WTC11 (cell line): ENCODE measurements around the gene ABCA5. TPM values are rescaled to one million over a fixed set of nuclear protein-coding genes. Genes with fewer than 3 reads are reported as not detected.
"Not testable (repeated sequence)": the region's sequence is repeated elsewhere in the genome, so short reads cannot be mapped to it uniquely, and the experiment has no call there.

Source experiments
- ATAC-seq: fragments of 200-7000 bp; cut with Tn5 transposase; 2 replicates; pipeline ENCODE4 v1.10.0; 2021; ENCODE audit warnings: mild to moderate bottlenecking, moderate library complexity
- CTCF ChIA-PET: fragments of 300-600 bp; sonication (Branson Sonifier 250); formaldehyde crosslinking; loops from one replicate; lab custom pipeline; 2021; ENCODE audit warnings: antibody characterized with exemption; lab: Charles Lee
- POLR2A ChIA-PET: fragments of 350-600 bp; sonication (Branson Sonifier 250); formaldehyde crosslinking; loops from one replicate; lab custom pipeline; 2021; ENCODE audit warnings: antibody characterized with exemption; lab: Charles Lee
- DNase-seq: peaks from one replicate; pipeline ENCODE4 v3.0.0; 2021; ENCODE audit warnings: low spot score
- H3K27ac Mint-ChIP-seq: 2 replicates; pipeline ENCODE4 v1.8.0; 2021; ENCODE audit warnings: mixed read lengths
- H3K27me3 Mint-ChIP-seq: 2 replicates; pipeline ENCODE4 v1.8.0; 2021; ENCODE audit warnings: low read depth, mild to moderate bottlenecking, moderate library complexity, mixed read lengths
- H3K36me3 Mint-ChIP-seq: 2 replicates; pipeline ENCODE4 v1.8.0; 2021; ENCODE audit warnings: mixed read lengths
- H3K4me1 Mint-ChIP-seq: 2 replicates; pipeline ENCODE4 v1.8.0; 2022; ENCODE audit warnings: mixed read lengths
- H3K4me3 Mint-ChIP-seq: 2 replicates; pipeline ENCODE4 v1.8.0; 2021; ENCODE audit warnings: mild to moderate bottlenecking, moderate library complexity, mixed read lengths
- H3K9me3 Mint-ChIP-seq: 2 replicates; pipeline ENCODE4 v1.8.0; 2021; ENCODE audit warnings: mixed read lengths
- FOXJ3 ChIP-seq: sonication (generic); formaldehyde crosslinking; IDR thresholded peaks from 2 replicates; pipeline ENCODE4 v1.9.0; 2021; ENCODE audit warnings: missing genetic modification reagents, mild to moderate bottlenecking, borderline replicate concordance
- FOXP1 ChIP-seq: sonication (generic); formaldehyde crosslinking; IDR thresholded peaks from 2 replicates; pipeline ENCODE4 v1.8.0; 2022; ENCODE audit warnings: missing genetic modification reagents, mild to moderate bottlenecking, moderate library complexity, borderline replicate concordance
- HMGA2 ChIP-seq: fragments of 250-450 bp; sonication (Bioruptor Pico); IDR thresholded peaks from 2 replicates; pipeline ENCODE4 v1.4.0; 2021; ENCODE audit warnings: mild to moderate bottlenecking, moderate library complexity
- MXD4 ChIP-seq: fragments of 250-450 bp; sonication (Bioruptor Pico); IDR thresholded peaks from 2 replicates; pipeline ENCODE4 v1.8.0; 2021; ENCODE audit warnings: mild to moderate bottlenecking, moderate library complexity, borderline replicate concordance
- NFE2L1 ChIP-seq: sonication (generic); formaldehyde crosslinking; IDR thresholded peaks from 2 replicates; pipeline ENCODE4 v1.8.1; 2023; ENCODE audit warnings: missing genetic modification reagents
- NFYB ChIP-seq: sonication (generic); formaldehyde crosslinking; conservative IDR thresholded peaks from 2 replicates; pipeline ENCODE4 v1.8.0; 2022; ENCODE audit warnings: low read depth, missing genetic modification reagents
- NR1H2 ChIP-seq: sonication (generic); formaldehyde crosslinking; IDR thresholded peaks from 2 replicates; pipeline ENCODE4 v1.9.0; 2021; ENCODE audit warnings: mild to moderate bottlenecking, moderate library complexity, missing genetic modification reagents
- NR3C1 ChIP-seq: sonication (generic); formaldehyde crosslinking; conservative IDR thresholded peaks from 2 replicates; pipeline ENCODE4 v1.8.1; 2023; ENCODE audit warnings: low read depth, mild to moderate bottlenecking, missing genetic modification reagents
- RORB ChIP-seq: fragments of 250-450 bp; sonication (Bioruptor Pico); IDR thresholded peaks from 2 replicates; pipeline ENCODE4 v1.9.0; 2021; ENCODE audit warnings: mild to moderate bottlenecking
- ZBTB21 ChIP-seq: sonication (generic); formaldehyde crosslinking; IDR thresholded peaks from 2 replicates; pipeline ENCODE4 v1.8.1; 2023; ENCODE audit warnings: mild to moderate bottlenecking, missing genetic modification reagents, borderline replicate concordance
- ZNF263 ChIP-seq: sonication (generic); formaldehyde crosslinking; IDR thresholded peaks from 2 replicates; pipeline ENCODE4 v1.8.1; 2022; ENCODE audit warnings: low read depth, mild to moderate bottlenecking, moderate library complexity, missing genetic modification reagents
- total RNA-seq: library from RNA; stranded (reverse); gene quantifications from 3 replicates; pipeline ENCODE4 v1.2.3, GENCODE V29; 2021
- TF ChIP-seq, protein P1 (sequence below): fragments of 250-450 bp; sonication (Bioruptor Pico); IDR thresholded peaks from 2 replicates; pipeline ENCODE4 v1.9.0; 2021; ENCODE audit warnings: mild to moderate bottlenecking
- TF ChIP-seq, protein P2 (sequence below): fragments of 250-450 bp; sonication (Bioruptor Pico); IDR thresholded peaks from 2 replicates; pipeline ENCODE4 v2.1.2; 2022; ENCODE audit warnings: mild to moderate bottlenecking, moderate library complexity
- TF ChIP-seq, protein P3 (sequence below): sonication (generic); formaldehyde crosslinking; conservative IDR thresholded peaks from 2 replicates; pipeline ENCODE4 v1.8.1; 2023; ENCODE audit warnings: mild to moderate bottlenecking, low read depth, missing genetic modification reagents, moderate library complexity
- TF ChIP-seq, protein P4 (sequence below): fragments of 250-450 bp; sonication (Bioruptor Pico); IDR thresholded peaks from 2 replicates; pipeline ENCODE4 v1.8.0; 2021; ENCODE audit warnings: mild to moderate bottlenecking
- TF ChIP-seq, protein P5 (sequence below): sonication (generic); formaldehyde crosslinking; IDR thresholded peaks from 2 replicates; pipeline ENCODE4 v1.8.1; 2023; ENCODE audit warnings: mild to moderate bottlenecking, moderate library complexity, missing genetic modification reagents
- TF ChIP-seq, protein P6 (sequence below): sonication (generic); formaldehyde crosslinking; IDR thresholded peaks from 2 replicates; pipeline ENCODE4 v1.8.0; 2023; ENCODE audit warnings: missing genetic modification reagents, mild to moderate bottlenecking, borderline replicate concordance

The ABCA5 gene
- total RNA-seq, 1 experiment from 2014 or later = 1.8 TPM

DNA sequence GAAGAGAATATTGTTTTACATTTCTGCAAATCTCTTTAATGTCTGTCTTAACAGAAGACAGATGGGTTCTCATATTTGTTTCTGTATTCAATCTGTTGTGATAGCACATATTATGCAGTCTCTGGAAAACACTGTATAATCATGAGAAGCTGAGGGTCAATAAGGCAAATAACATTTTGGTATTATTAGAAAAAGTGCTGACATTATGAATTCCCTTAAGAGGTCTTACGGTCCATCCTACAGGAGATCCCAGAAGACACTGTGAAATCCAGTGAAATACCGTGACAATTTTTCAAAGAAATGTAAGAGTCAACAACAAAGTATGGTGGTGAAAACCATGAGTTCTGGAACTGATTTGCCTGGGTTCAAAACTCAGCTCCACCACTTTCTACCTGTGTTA, 42.3 kb downstream of the ABCA5 start (continued):
- TF ChIP-seq, protein P1, sequence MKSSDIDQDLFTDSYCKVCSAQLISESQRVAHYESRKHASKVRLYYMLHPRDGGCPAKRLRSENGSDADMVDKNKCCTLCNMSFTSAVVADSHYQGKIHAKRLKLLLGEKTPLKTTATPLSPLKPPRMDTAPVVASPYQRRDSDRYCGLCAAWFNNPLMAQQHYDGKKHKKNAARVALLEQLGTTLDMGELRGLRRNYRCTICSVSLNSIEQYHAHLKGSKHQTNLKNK (CRISPR knock-in tag) = no peak

DNA sequence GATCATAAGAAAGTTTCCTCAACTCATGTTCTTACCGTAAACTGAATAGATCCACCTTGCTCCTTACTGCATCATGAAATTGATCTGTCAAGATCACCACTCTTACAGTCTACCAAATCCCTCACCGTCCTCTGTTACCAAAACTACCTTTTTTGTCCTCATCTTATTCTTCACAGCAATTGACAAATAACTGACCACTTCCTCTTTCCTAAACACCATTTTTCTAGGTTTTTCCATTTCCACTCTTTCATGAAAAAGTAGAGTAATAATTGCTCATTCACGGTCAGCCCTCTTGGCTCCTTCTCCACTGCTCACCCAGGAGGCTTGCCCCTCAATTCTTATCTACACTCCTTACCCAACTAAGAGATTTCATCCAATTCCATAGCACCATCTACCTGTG, 44.9 kb downstream of the ABCA5 start:
- no peaks in the 10 kb centered on the region for H3K36me3 Mint-ChIP-seq

DNA sequence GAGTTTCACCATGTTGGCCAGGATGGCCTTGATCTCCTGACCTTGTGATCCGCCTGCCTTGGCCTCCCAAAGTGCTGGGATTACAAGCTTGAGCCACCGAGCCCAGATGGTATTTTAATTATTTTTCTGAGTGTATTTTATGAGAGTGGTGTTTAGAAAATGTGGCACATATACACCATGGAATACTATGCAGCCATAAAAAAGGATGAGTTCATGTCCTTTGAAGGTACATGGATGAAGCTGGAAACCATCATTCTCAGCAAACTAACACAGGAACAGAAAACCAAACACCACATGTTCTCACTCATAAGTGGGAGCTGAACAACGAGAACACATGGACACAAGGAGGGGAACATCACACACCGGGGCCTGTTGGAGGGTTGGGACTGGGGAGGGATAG, 50.7 kb downstream of the ABCA5 start:
- POLR2A ChIA-PET, CTCF ChIA-PET, H3K9me3 Mint-ChIP-seq, H3K27me3 Mint-ChIP-seq, H3K4me1 Mint-ChIP-seq, ATAC-seq, H3K4me3 Mint-ChIP-seq, H3K36me3 Mint-ChIP-seq, DNase-seq, H3K27ac Mint-ChIP-seq: not testable (repeated sequence)

More for the DNA sequence above, 44.9 kb downstream of the ABCA5 start:
- H3K9me3 Mint-ChIP-seq = no peaks in the 10 kb centered on the region
- CTCF ChIA-PET = no interaction called here
- H3K4me1 Mint-ChIP-seq = no peaks in the 10 kb centered on the region
- no peak overlapping the region for H3K4me3 Mint-ChIP-seq
- H3K27ac Mint-ChIP-seq = no peak overlapping the region
- ATAC-seq = no peak
- no peak for DNase-seq
- H3K27me3 Mint-ChIP-seq = no peaks in the 10 kb centered on the region
- no peak for TF ChIP-seq NFE2L1
- TF ChIP-seq FOXJ3 = no peak
- TF ChIP-seq NR3C1 = no peak
- TF ChIP-seq HMGA2 = no peak
- no peak for TF ChIP-seq FOXP1 (CRISPR knock-in tag)
- TF ChIP-seq MXD4 (CRISPR knock-in tag) = no peak
- TF ChIP-seq, protein P2, sequence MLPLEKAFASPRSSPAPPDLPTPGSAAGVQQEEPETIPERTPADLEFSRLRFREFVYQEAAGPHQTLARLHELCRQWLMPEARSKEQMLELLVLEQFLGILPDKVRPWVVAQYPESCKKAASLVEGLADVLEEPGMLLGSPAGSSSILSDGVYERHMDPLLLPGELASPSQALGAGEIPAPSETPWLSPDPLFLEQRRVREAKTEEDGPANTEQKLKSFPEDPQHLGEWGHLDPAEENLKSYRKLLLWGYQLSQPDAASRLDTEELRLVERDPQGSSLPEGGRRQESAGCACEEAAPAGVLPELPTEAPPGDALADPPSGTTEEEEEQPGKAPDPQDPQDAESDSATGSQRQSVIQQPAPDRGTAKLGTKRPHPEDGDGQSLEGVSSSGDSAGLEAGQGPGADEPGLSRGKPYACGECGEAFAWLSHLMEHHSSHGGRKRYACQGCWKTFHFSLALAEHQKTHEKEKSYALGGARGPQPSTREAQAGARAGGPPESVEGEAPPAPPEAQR (CRISPR knock-in tag) = no peak
- TF ChIP-seq, protein P3, sequence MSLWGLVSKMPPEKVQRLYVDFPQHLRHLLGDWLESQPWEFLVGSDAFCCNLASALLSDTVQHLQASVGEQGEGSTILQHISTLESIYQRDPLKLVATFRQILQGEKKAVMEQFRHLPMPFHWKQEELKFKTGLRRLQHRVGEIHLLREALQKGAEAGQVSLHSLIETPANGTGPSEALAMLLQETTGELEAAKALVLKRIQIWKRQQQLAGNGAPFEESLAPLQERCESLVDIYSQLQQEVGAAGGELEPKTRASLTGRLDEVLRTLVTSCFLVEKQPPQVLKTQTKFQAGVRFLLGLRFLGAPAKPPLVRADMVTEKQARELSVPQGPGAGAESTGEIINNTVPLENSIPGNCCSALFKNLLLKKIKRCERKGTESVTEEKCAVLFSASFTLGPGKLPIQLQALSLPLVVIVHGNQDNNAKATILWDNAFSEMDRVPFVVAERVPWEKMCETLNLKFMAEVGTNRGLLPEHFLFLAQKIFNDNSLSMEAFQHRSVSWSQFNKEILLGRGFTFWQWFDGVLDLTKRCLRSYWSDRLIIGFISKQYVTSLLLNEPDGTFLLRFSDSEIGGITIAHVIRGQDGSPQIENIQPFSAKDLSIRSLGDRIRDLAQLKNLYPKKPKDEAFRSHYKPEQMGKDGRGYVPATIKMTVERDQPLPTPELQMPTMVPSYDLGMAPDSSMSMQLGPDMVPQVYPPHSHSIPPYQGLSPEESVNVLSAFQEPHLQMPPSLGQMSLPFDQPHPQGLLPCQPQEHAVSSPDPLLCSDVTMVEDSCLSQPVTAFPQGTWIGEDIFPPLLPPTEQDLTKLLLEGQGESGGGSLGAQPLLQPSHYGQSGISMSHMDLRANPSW (CRISPR knock-in tag) = no peak
- POLR2A ChIA-PET = no interaction called here

DNA sequence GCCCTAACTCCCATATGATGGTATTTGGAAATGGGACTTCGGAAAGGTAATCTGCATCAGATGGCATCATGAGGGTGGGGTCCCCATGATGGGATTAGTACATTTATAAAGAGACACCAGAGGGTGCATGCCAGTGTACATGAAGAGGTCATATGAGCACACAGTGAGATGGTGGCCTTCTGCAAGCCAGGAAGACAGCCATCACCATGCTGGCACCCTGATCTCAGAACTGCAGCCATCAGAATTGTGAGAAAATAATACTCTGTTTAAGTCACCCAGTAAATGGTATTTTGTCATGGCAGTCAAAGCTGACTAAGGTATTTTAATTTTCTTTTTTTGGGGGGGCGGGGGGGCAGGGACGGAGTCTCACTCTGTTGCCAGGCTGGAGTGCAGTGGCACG, 51.2 kb downstream of the ABCA5 start:
- ChIA-PET CTCF (no interaction called here), POLR2A (no interaction called here)
- Mint-ChIP-seq H3K4me3 (no peak overlapping the region), H3K27me3 (no peaks in the 10 kb centered on the region), H3K9me3 (0 out of 2 replicates have a peak, but pooled peaks cover 3% of the 10 kb centered on the region)
- ATAC-seq = no peak
- TF ChIP-seq ZNF263 = no peak
- TF ChIP-seq, all 79 proteins: peak for 0
- H3K36me3 Mint-ChIP-seq = no peaks in the 10 kb centered on the region
- H3K27ac Mint-ChIP-seq = no peak overlapping the region
- DNase-seq = no peak
- H3K4me1 Mint-ChIP-seq = no peaks in the 10 kb centered on the region

DNA sequence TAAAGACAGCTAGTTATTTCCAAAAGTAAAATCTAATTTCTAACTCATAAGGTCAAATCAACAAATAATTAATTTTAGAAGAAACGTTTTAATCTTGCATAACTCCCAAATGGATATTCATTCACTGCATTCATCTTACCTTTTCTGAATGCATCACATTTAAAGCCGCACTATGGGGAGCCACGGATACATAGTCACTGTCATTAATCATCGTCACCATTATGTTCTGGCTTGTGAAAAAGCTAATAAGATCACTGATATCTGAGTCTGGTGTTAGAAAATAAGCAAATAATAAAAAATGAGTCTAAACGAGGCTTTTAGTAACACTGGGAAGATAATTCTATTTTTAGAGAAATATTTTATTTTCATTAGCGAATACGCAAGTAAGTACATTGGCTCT, 55.9 kb downstream of the ABCA5 start:
- no peaks in the 10 kb centered on the region for H3K36me3 Mint-ChIP-seq
- TF ChIP-seq ZBTB21 (CRISPR knock-in tag) (no peak), RORB (CRISPR knock-in tag) (no peak), NFYB (no peak), NR1H2 (no peak)
- TF ChIP-seq, protein P4, sequence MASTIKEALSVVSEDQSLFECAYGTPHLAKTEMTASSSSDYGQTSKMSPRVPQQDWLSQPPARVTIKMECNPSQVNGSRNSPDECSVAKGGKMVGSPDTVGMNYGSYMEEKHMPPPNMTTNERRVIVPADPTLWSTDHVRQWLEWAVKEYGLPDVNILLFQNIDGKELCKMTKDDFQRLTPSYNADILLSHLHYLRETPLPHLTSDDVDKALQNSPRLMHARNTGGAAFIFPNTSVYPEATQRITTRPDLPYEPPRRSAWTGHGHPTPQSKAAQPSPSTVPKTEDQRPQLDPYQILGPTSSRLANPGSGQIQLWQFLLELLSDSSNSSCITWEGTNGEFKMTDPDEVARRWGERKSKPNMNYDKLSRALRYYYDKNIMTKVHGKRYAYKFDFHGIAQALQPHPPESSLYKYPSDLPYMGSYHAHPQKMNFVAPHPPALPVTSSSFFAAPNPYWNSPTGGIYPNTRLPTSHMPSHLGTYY (CRISPR knock-in tag) = no peak
- TF ChIP-seq, protein P5, sequence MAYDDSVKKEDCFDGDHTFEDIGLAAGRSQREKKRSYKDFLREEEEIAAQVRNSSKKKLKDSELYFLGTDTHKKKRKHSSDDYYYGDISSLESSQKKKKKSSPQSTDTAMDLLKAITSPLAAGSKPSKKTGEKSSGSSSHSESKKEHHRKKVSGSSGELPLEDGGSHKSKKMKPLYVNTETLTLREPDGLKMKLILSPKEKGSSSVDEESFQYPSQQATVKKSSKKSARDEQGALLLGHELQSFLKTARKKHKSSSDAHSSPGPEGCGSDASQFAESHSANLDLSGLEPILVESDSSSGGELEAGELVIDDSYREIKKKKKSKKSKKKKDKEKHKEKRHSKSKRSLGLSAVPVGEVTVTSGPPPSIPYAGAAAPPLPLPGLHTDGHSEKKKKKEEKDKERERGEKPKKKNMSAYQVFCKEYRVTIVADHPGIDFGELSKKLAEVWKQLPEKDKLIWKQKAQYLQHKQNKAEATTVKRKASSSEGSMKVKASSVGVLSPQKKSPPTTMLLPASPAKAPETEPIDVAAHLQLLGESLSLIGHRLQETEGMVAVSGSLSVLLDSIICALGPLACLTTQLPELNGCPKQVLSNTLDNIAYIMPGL (CRISPR knock-in tag) = no peak
- TF ChIP-seq, protein P6, sequence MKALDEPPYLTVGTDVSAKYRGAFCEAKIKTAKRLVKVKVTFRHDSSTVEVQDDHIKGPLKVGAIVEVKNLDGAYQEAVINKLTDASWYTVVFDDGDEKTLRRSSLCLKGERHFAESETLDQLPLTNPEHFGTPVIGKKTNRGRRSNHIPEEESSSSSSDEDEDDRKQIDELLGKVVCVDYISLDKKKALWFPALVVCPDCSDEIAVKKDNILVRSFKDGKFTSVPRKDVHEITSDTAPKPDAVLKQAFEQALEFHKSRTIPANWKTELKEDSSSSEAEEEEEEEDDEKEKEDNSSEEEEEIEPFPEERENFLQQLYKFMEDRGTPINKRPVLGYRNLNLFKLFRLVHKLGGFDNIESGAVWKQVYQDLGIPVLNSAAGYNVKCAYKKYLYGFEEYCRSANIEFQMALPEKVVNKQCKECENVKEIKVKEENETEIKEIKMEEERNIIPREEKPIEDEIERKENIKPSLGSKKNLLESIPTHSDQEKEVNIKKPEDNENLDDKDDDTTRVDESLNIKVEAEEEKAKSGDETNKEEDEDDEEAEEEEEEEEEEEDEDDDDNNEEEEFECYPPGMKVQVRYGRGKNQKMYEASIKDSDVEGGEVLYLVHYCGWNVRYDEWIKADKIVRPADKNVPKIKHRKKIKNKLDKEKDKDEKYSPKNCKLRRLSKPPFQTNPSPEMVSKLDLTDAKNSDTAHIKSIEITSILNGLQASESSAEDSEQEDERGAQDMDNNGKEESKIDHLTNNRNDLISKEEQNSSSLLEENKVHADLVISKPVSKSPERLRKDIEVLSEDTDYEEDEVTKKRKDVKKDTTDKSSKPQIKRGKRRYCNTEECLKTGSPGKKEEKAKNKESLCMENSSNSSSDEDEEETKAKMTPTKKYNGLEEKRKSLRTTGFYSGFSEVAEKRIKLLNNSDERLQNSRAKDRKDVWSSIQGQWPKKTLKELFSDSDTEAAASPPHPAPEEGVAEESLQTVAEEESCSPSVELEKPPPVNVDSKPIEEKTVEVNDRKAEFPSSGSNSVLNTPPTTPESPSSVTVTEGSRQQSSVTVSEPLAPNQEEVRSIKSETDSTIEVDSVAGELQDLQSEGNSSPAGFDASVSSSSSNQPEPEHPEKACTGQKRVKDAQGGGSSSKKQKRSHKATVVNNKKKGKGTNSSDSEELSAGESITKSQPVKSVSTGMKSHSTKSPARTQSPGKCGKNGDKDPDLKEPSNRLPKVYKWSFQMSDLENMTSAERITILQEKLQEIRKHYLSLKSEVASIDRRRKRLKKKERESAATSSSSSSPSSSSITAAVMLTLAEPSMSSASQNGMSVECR (CRISPR knock-in tag) = no peak

More for the DNA sequence above, 55.9 kb downstream of the ABCA5 start:
- Mint-ChIP-seq H3K27me3 (no peaks in the 10 kb centered on the region), H3K4me1 (no peaks in the 10 kb centered on the region), H3K4me3 (no peak overlapping the region), H3K9me3 (peaks cover 3% of the 10 kb centered on the region; the same call in 1 of the 2 replicates), H3K27ac (no peak overlapping the region)
- DNase-seq (no peak), ATAC-seq (no peak)
- ChIA-PET CTCF (no interaction called here), POLR2A (no interaction called here)
